Renal cortex interstitium (tissue), 15 donors: ENCODE measurements around the gene FAM3C. TPM values are rescaled to one million over a fixed set of nuclear protein-coding genes. Genes with fewer than 3 reads are reported as not detected.
"Not testable (repeated sequence)": the region's sequence is repeated elsewhere in the genome, so short reads cannot be mapped to it uniquely, and the experiment has no call there.

Experiments
- DNase-seq, 11 donors: peaks; one replicate each; pipeline ENCODE4 v3.0.0-alpha.2; 2013; ENCODE audit warnings: low read depth in 9 of 11, low spot score in 4 of 11; ENCODE audit errors: extremely low read depth in 1 of 11
- long read RNA-seq, 16 experiments: transcript quantifications; one replicate each; lab custom pipeline, GENCODE V29; 2026
- polyA plus RNA-seq, 3 donors: library from polyadenylated mRNA; unstranded; fragments of 120-200 nt; gene quantifications; one replicate each; pipeline ENCODE4 v1.2.1, GENCODE V29; 2013; ENCODE audit not compliant: insufficient read length in 3 of 3

The FAM3C gene, protein sequence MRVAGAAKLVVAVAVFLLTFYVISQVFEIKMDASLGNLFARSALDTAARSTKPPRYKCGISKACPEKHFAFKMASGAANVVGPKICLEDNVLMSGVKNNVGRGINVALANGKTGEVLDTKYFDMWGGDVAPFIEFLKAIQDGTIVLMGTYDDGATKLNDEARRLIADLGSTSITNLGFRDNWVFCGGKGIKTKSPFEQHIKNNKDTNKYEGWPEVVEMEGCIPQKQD
- polyA plus RNA-seq: 100 to 1,000 TPM; 102 to 120 (median 114) TPM
- long read RNA-seq, donor 1, transcript FAM3C-201 (10 exons, 2,508 nt): major isoform, 18 of 18 reads
- long read RNA-seq, donor 1, partial matches to known transcripts: 0 of 18 reads
- long read RNA-seq, donor 1, other reads (novel, unspliced or antisense): 0 of 18 reads
- long read RNA-seq, donor 2, transcript FAM3C-201 (10 exons, 2,508 nt): major isoform, 25 of 29 reads
- long read RNA-seq, donor 2, partial matches to known transcripts: 0 of 29 reads
- long read RNA-seq, donor 2, other reads (novel, unspliced or antisense): 0 of 29 reads
- long read RNA-seq, donor 3, transcript FAM3C-204 (2 exons, 567 nt): minor isoform, 7 of 73 reads
- long read RNA-seq, donor 3, transcript FAM3C-201 (10 exons, 2,508 nt): major isoform, 53 of 73 reads
- long read RNA-seq, donor 3, partial matches to known transcripts: 0 of 73 reads
- long read RNA-seq, donor 3, other reads (novel, unspliced or antisense): 13 of 73 reads
- long read RNA-seq, donor 4, transcript FAM3C-201 (10 exons, 2,508 nt): major isoform, 27 of 28 reads
- long read RNA-seq, donor 4, partial matches to known transcripts: 0 of 28 reads
- long read RNA-seq, donor 4, other reads (novel, unspliced or antisense): 0 of 28 reads
- long read RNA-seq, donor 5: 0 reads
- long read RNA-seq, donor 6, transcript FAM3C-204 (2 exons, 567 nt): minor isoform, 7 of 40 reads
- long read RNA-seq, donor 6, transcript FAM3C-201 (10 exons, 2,508 nt): major isoform, 33 of 40 reads
- long read RNA-seq, donor 6, partial matches to known transcripts: 0 of 40 reads
- long read RNA-seq, donor 6, other reads (novel, unspliced or antisense): 0 of 40 reads
- long read RNA-seq, donor 7, transcript FAM3C-201 (10 exons, 2,508 nt): major isoform, 30 of 34 reads
- long read RNA-seq, donor 7, partial matches to known transcripts: 0 of 34 reads
- long read RNA-seq, donor 7, other reads (novel, unspliced or antisense): 0 of 34 reads
- long read RNA-seq, donor 8: 0 reads
- long read RNA-seq, donor 9, transcript FAM3C-201 (10 exons, 2,508 nt): major isoform, 45 of 46 reads
- long read RNA-seq, donor 9, partial matches to known transcripts: 0 of 46 reads
- long read RNA-seq, donor 9, other reads (novel, unspliced or antisense): 0 of 46 reads
- long read RNA-seq, donor 10, transcript FAM3C-201 (10 exons, 2,508 nt): major isoform, 25 of 30 reads
- long read RNA-seq, donor 10, transcript FAM3C-204 (2 exons, 567 nt): minor isoform, 5 of 30 reads
- long read RNA-seq, donor 10, partial matches to known transcripts: 0 of 30 reads
- long read RNA-seq, donor 10, other reads (novel, unspliced or antisense): 0 of 30 reads
- long read RNA-seq, donor 11, transcript FAM3C-201 (10 exons, 2,508 nt): major isoform, 20 of 22 reads
- long read RNA-seq, donor 11, partial matches to known transcripts: 0 of 22 reads
- long read RNA-seq, donor 11, other reads (novel, unspliced or antisense): 0 of 22 reads
- long read RNA-seq, donor 12, transcript FAM3C-201 (10 exons, 2,508 nt): major isoform, 14 of 16 reads
- long read RNA-seq, donor 12, partial matches to known transcripts: 0 of 16 reads
- long read RNA-seq, donor 12, other reads (novel, unspliced or antisense): 0 of 16 reads
- long read RNA-seq, donor 13: 0 reads
- long read RNA-seq, donor 14, transcript FAM3C-201 (10 exons, 2,508 nt): major isoform, 37 of 39 reads
- long read RNA-seq, donor 14, partial matches to known transcripts: 0 of 39 reads
- long read RNA-seq, donor 14, other reads (novel, unspliced or antisense): 0 of 39 reads
- long read RNA-seq, donor 15, transcript FAM3C-201 (10 exons, 2,508 nt): major isoform, 14 of 15 reads
- long read RNA-seq, donor 15, partial matches to known transcripts: 0 of 15 reads
- long read RNA-seq, donor 15, other reads (novel, unspliced or antisense): 0 of 15 reads
- long read RNA-seq, donor 16, transcript FAM3C-204 (2 exons, 567 nt): minor isoform, 11 of 108 reads
- long read RNA-seq, donor 16, transcript FAM3C-201 (10 exons, 2,508 nt): major isoform, 92 of 108 reads
- long read RNA-seq, donor 16, partial matches to known transcripts: 5 of 108 reads
- long read RNA-seq, donor 16, other reads (novel, unspliced or antisense): 0 of 108 reads

DNA sequence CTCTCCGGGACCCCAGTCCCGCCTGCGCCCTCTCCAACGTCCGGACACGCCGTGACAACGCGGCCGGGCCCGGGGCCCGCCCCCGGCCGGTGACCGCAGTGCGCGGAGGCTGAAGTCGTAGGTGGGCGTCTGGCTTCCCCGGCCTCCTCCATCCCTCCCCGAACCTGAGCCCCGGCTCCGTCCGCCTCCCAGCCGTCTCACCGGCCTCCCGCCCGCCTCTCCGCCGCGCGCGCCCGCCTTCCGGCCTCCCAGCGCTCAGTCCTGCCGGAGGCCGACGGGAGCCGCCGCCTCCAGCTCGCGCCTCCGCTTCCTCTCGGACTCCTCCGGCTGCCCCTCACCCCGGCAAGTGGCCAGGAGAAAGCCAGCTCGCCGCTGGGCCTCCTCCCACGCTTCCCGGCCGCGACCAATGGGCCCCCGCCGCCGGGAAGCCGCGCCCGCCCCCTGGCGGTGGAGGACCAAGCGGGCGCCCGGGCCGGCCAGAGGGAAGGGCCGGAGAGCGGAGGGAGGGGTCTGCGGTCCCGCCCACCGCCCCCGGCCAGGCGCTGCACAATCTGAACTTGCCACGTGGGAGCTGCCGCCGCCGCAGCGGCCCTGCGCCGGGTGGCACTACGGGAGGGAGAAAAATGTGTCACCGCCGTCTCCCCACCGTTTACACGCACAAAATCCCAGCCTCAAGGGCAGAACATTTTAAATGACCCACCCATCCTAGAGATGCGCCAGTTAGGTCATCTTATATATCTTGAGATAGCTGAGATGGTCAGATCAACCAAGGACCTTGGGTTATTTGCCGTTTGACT is at the start of gene FAM3C:
Gene FAM3C (minus strand): TSS at position 348 of the 797 bp plus-strand sequence. CDS start 13,339 bp downstream, outside the sequence.
- peak; percentile 75 to 92 (median 90) for DNase-seq

DNA sequence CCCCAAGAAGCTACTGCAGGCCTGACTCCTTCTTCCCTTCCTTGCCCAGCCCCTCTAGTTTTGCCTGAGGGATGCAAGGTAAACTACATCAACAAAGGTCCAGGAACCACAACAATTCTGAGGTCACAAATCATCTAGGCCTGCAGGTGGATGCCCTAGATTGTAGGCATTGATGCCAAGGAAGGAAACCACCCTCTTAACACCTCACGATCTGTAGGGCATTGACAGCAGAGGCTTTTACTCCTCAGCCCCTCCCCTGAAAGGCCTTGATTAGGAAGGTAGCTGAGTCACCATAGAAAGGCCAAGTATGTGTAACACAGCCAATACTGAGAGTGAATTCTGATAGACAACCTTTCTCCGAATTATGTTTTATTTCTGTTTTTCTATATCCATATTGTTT is 46.7 kb upstream of the FAM3C start:
- DNase-seq: no peak

DNA sequence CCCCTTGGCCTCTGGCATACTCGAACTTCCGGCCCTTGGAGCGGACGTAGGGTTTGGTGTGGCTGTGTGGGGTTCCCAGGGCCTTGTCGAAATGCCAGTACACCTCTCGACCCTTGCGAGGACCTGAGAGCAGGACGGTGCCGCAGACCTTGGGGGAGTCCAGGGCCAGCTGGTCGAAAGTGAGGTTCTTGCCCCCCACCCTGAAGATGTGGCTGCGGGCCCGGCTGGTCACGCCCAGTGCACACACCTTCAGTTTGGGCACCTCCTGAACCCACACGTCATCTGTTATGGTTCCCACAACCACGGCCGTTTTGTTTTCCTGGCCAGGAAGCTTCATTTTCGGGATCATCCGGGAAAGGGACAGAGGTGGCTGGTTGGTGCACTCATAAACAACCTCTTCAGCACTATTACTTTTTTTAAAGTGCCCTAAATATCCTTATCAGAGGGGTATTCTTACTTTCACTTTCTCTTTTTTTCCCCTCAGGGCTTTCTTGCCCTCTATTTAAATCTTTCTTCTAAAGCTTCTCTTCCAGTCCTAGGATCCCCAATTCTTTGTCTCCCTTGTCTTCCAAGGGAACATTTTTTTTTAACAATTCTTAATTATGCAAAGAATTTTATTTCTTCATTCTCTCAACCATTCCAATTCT is 44.9 kb upstream of the FAM3C start:
- no peak for DNase-seq

DNA sequence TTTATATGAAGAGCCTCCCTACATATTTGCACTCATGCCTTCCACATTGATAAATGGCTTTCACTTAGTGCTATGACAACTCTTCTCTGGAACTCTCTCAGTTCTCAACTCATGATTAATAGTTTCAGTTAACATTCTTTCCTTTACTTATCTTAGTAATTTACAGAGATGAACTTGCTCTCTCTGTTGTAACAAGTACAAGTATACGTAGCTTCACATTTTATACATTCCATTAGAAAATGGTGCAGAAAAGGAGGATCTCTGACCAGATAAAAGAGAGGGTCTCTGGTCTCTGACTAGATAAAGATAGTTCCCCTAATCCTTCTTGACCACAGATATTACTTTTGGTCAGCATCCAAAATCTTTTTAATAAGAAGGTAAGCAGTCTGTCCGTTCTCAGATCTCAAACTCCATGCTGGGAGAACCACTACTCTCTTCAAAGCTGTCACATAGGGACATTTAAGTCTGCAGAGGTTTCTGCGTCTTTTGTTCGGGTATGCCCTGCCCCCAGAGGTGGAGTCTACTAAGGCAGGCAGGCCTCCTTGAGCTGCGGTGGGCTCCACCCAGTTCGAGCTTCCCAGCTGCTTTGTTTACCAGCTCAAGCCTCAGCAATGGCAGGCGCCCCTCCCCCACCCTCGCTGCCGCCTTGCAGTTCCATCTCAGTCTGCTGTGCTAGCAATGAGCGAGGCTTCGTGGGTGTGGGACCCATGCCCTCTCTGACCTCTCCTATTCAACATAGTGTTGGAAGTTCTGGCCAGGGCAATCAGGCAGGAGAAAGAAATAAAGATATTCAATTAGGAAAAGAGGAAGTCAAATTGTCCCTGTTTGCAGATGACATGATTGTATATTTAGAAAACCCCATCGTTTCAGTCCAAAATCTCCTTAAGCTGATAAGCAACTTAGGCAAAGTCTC is 42.2 kb upstream of the FAM3C start:
- DNase-seq: not testable (repeated sequence)

DNA sequence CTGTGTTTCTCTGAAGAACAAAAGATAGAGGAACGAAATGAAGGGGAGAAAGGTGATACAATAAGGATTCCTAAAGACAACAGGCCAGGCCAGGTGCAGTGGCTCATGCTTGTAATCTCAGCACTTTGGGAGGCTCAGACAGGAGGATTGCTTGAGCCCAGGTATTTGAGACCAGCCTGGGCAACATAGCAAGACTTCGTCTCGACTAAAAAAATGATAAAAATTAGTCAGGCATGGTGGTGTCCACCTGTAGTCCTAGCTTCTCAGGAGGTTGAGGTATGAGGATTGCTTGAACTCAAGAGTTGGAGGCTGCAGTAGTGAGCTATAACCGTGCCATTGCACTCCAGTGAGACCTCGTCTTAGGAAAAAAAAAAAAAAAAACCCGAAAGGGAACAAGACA is 41.4 kb upstream of the FAM3C start:
- no peak for DNase-seq

DNA sequence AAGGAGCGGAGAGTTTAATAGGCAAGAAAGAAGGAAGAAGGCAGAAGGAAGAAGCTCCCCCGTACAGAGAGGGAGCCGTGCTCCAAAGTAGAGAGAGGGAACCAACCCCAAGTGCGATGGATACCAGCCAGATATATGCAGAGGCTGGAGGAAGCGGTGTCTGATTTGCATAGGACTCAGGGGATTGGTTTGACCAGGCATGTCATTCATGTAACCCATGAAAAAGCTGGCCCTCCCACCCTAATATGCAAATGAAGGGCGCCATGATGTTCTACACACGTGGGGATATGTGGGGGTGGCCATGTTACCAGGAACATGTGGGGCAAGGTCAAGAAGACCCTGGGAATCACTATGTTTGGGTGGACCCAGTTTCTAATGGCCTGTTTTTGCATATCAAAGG is 40.6 kb upstream of the FAM3C start:
- DNase-seq: no peak

DNA sequence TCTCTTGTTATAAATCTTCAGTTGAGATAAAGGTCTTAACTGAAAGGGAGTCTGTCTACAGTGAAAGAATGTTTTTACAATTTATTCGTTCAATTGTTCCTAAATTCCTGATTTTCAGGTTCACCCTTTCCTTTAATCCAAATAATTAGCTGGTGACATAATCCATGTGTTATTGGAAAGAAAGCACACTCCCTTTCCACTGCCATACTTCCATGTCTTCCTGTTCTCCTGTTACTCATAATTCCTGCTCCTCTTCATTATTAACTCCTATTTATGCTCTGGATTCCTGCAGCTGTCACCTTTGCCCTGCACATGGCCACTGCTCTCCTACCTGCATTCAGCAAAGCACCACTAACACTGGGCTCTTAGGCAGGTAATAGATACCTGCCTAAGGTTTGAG is 40.0 kb upstream of the FAM3C start:
- DNase-seq: no peak

DNA sequence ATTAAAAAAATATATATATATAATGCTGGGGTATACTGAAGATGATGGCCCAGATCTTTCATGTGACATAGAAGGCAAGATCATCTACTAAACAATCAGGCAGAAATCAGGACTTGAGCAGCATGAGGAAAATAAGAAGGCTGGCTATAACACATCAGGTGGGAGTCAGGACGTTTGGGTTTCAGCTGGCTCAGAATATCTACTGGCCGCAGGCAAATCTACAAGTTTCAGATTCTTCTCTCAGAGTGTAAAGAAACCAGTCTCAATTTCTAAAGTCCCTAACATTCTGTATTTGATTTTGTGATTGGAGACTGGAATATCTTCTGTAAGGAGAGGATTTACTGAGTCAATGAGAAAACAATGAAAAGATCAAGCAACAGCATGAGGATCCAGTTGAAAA is 37.7 kb upstream of the FAM3C start:
- no peak for DNase-seq

DNA sequence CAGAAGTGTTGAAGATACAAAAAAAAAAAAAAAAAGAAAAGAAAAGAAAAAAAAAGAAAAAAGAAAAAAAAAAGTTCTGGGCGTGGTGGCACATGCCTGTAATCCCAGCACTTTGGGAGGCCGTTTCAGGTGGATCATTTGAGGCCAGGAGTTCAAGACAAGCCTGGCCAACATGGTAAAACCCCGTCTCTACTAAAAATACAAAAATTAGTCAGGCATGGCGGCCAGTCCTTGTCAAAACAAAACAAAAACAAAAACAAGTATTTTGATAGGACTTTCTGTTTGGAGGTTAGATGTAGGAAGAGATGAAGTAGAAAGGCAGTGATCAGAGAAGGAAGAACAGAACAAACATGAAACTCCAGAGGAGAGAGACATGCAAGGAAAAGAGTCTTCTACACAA is 36.4 kb upstream of the FAM3C start:
- not testable (repeated sequence) for DNase-seq

DNA sequence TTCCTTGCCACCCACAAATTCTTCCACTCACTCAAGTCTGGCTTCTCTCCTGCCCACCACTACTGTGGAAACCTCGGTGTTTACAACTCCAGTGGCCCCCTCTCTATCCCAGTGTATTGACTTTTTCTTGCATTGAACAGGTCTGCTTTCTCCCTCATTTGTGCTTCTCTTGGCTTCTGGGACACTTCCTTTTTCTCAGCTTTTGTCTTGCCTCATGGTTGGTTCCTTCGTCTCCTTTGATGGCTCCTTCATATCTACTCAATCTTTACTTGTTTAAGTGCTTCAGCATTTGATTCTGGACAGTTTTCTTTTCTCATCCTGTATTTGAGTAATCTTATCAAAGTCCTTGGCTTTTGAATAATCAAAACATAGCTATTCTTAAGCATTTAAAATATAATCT is 35.9 kb upstream of the FAM3C start:
- DNase-seq: no peak

DNA sequence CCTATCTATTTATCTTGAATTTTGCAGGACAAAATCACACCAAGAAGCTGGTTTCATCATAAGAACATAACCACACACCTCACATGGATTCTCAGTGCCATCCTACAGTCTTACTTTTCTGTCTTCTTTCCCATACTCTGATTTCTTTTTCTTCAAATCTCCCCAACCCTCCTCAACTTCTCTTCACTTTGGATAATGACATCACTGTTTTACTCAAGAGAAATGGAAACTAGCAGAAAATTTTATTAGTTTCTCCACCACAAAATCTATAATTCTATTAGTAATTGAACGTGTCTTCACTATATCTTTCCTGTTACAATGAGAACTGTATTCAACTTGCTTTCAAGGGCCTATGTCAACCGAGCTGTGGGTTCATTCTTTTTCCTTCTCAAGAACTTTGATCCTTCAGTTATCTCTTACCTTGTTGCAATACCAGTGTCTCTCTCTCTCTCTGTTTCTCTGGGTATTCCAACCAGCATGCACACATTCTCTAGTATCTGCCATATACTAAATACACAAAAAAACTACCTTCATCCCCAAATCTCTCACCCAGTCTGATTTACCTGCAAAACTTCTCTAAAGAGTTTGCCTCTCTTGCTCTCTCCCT is 35.4 kb upstream of the FAM3C start:
- no peak for DNase-seq

DNA sequence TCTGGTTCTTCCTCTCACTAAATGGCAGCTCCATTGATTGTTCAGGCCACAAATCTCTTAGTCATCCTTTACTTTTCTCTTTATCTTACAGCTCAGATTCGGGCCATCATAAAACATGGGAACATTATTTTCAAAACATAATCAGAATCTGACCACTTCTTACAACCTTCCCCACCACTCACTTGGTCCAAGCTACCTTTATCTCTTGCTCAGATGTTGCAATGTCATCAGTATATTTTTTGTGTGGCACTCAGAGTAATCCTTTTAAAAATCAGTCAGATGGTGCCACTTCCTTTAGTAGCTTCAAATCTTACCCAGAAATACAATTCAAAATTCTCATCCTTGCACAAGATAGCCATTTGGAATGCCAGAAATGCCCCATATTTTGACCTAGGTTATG is 34.5 kb upstream of the FAM3C start:
- DNase-seq: no peak

DNA sequence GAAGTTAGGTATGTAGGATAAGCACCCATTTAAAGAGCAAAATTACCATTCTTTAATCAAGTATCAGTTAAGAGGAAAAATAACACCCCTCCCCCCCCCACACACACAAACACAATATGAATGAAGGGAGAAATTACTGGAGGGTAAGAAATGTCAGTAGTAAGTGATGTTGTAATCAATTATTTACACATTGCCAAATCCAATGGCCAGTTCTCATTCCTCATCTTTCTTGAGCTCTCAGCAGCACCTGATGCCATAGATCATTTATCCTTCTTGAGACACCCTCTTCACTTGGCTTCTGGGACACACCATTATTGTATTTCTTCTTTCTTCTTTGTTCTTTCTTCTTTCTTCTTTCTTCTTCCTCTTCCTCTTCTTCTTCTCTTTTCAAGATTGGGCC is 33.7 kb upstream of the FAM3C start:
- DNase-seq: no peak

DNA sequence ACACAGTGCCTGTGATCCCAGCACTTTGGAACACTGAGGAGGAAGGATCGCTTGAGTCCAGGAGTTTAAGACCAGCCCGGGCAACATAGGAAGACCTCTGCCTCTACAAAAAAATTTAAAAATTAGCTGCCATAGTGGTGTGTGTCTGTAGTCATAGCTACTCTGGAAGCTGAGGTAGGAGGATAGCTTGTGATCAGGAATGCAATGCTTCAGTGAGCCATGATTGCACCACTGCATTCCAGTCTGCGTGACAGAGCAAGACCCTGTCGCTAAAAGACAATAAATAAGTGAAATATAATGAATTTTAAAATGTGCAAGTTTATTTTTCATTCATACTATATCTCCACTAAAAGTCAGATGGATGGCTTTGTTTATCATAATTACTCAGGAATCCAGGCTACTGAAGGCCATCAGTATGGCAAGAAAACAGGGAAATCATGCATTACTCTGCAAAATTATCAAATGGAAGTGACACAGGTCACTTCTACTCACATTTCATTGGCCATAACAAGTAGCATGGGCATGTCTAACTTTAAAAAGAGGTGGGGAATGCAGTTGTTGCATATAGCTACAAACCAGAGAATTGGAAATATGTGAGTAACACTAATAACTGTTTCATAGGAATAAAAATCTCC is 32.9 kb upstream of the FAM3C start:
- peak in 2 of 11 donors; percentile 12 to 44 for DNase-seq
